PFSK-1 (cell line): ENCODE data around the gene MTA3.

Experiments
- FOXP2 ChIP-seq: optimal IDR thresholded peaks from 2 replicates; pipeline ENCODE3; 2011; ENCODE audit warnings: borderline replicate concordance, control low read depth, inconsistent platforms; ENCODE audit not compliant: insufficient read depth; ENCODE audit errors: extremely low read length, extremely low read depth
- POLR2AphosphoS5 ChIP-seq: IDR thresholded peaks from 2 replicates; pipeline ENCODE4 v1.6.1; 2012; ENCODE audit warnings: low read depth, mild to moderate bottlenecking, control low read depth, low read length, moderate library complexity
- REST ChIP-seq, 2 experiments: IDR thresholded peaks; 2 replicates each; pipeline versions ENCODE4 v1.6.1 to v1.8.0; 2011 to 2012; ENCODE audit warnings: low read depth in 2 of 2, low read length in 2 of 2, control low read depth in 1 of 2, inconsistent platforms in 1 of 2, mild to moderate bottlenecking in 1 of 2, moderate library complexity in 1 of 2; ENCODE audit not compliant: insufficient read depth in 1 of 2
- SIN3A ChIP-seq: IDR thresholded peaks from 2 replicates; pipeline ENCODE4 v1.6.1; 2012; ENCODE audit warnings: mild to moderate bottlenecking, low read length, moderate library complexity, borderline replicate concordance; ENCODE audit not compliant: insufficient read depth
- TAF1 ChIP-seq: IDR thresholded peaks from 2 replicates; pipeline ENCODE4 v1.6.1; 2012; ENCODE audit warnings: low read length, control low read depth, borderline replicate concordance; ENCODE audit not compliant: insufficient read depth

MTA3 gene

GRCh38 chr2:42558827-42559226, 9.6 kb upstream of the MTA3 start:
- TF ChIP-seq REST (IDR thresholded peaks at IDR 0.05; ENCODE audit: insufficient read depth in 1 of 2, low read depth in 2 of 2, low read length in 2 of 2) (no peak), TAF1 (no peak), POLR2AphosphoS5 (no peak), FOXP2 (no peak), SIN3A (no peak)

DNA sequence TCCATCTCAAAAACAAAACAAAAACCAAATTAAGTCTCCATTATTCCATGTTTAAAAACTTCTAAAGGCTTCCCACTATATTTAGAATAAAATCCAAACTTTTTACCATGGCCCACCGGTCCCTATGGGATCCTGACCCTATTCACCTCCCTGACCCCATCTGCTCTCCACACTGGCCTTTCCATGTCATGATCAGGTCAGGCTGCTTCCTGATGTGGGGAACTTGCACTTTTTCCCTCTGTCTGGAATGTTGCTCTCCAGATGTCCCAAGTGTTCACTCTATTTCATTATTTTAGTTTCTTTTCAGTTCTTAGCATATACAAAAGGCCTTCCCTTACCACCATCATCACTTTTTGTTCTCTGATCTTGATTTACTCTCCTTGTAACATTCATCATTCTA, 7.5 kb upstream of the MTA3 start:
- TF ChIP-seq POLR2AphosphoS5 (no peak), SIN3A (no peak)

DNA sequence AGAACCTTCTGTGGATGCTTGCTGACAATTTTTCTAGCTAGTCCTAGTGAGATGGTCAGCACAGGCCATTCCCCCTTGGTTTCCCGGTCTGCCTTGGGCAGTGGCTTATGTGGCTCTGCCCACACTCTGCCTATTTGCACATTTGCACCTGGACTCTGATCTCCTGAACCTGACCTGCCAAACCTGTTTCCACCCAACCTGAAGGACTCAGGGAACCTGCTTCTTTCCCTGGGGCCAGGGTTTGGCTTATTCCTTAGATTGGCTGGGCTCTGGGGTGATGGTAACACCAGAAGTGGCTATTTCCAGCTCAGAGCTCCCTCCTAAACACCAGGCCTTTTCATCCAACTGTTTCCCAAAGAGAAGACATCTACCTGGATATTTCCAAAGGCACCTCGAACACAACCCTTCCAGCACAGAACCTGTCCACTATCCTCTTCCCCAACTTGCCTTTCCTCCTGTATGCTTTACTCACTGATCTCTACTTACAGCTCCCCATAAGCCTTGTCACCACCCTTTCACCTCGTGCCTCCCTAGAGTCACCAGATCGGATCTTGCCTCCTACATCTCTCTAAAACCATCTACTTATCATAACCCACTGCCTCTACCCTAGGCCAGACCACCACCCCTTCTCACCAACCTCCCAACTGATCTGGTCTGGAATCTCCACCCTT, 5.8 kb upstream of the MTA3 start:
- no peak for TF ChIP-seq POLR2AphosphoS5
- no peak for TF ChIP-seq TAF1
- no peak for TF ChIP-seq SIN3A

DNA sequence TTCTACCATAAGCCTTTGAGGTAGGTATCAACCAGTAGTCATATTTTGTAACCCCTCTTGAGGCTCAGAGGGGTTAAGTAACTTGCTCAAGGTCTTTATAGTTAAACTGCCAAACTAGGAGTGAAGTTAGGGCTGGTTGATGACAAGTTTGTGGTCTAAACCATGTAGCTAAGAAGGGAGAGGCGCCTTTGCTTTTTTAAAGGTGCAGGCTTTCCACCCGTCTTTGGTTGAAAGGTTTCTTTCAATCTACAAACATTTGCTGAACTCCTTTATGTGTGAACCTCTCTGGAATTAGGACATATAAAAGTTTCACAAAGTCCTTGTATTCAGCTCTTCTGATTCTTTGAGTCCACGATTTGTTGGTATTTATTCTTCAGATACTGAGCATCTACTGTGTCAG, 2.4 kb upstream of the MTA3 start:
- TF ChIP-seq SIN3A (no peak), POLR2AphosphoS5 (no peak), FOXP2 (no peak), REST (IDR thresholded peaks at IDR 0.05; ENCODE audit: insufficient read depth in 1 of 2, low read depth in 2 of 2, low read length in 2 of 2) (no peak), TAF1 (no peak)

DNA sequence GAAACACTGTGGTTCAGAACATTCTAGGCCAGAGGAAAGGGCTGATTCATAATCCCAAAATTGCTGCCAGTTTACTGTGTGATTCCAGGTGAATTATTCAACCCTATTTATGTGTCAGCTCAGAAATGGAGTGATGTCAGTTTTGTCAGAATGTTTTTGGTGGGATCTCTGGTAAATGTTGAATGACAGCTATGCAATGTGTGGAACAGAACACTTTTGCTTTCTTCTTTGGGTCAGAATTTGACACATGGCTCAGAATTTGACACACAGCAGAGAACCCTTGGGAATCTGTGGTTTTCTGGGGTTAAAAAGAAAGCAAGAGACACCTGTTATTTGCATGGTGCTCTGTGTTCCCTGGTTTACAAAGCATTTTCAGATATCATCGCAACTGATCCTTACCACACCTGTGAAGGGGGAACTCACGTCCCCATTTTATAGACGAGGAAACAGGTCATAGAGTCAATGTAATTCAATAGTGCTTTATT, 1.6 kb upstream of the MTA3 start:
- no peak for TF ChIP-seq POLR2AphosphoS5

- TF ChIP-seq POLR2AphosphoS5 = no peak
- no peak for TF ChIP-seq TAF1
- TF ChIP-seq FOXP2 = no peak
- TF ChIP-seq REST (IDR thresholded peaks at IDR 0.05; ENCODE audit: insufficient read depth in 1 of 2, low read depth in 2 of 2, low read length in 2 of 2) = no peak
- no peak for TF ChIP-seq SIN3A
Measured at GRCh38 chr2:42567364-42567763, 1.1 kb upstream of the MTA3 start.

GRCh38 chr2:42567806-42568400, 529 bp upstream of the MTA3 start:
- TF ChIP-seq POLR2AphosphoS5 (no peak), FOXP2 (no peak), SIN3A (no peak), TAF1 (no peak), REST (IDR thresholded peaks at IDR 0.05; ENCODE audit: insufficient read depth in 1 of 2, low read depth in 2 of 2, low read length in 2 of 2) (no peak)
